K562 treated with DMSO at 1 percent for 48 hours (cell line): ENCODE results near the gene FGF19. TPM values are rescaled to one million over a fixed set of nuclear protein-coding genes. Genes with fewer than 3 reads are reported as not detected.

ENCODE experiments used
- total RNA-seq: library from RNA; unstranded; fragments of 300-600 nt; gene quantifications from 2 replicates; pipeline ENCODE4 v1.2.3, GENCODE V29; 2022; ENCODE audit warnings: low replicate concordance; ENCODE audit errors: extremely low read depth

The FGF19 gene, protein sequence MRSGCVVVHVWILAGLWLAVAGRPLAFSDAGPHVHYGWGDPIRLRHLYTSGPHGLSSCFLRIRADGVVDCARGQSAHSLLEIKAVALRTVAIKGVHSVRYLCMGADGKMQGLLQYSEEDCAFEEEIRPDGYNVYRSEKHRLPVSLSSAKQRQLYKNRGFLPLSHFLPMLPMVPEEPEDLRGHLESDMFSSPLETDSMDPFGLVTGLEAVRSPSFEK
- not detected in 2 replicates for total RNA-seq

DNA sequence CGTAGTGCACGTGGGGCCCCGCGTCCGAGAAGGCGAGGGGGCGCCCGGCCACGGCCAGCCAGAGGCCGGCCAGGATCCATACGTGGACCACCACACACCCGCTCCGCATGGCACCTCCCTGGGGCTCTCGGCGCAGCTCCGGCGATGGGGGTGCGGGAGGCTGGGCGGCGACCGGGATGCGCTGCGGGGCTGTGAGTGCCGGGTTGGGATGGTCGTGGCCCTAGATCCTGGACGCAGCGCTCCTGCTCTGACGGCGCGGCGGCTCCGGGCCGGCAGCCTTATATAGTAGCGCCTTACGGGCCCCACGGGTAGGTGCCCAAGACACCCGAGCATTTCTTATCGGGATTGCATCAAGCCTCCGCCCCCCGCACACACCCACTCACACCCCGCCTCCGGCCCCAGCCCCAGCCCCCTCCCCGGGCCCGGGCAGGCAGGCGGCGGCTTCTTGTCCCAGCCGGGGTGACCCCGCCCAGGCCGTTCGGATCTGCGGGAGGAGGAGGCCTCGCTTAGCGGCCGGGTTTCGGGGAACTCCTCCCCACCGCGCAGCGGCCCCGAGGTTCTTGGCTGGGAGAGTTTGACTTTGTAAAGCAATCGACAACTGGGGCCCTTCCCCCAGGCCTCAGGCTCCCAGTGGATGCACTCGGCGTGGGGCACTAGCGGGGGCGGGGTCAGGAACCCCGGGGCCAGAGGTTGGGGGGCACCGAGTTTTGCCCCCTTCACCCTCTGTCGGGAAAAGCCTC, at the start of gene FGF19:
Gene FGF19 (minus strand): TSS at position 255 of the 740 bp plus-strand sequence. CDS start 146 bp downstream, at position 109.

DNA sequence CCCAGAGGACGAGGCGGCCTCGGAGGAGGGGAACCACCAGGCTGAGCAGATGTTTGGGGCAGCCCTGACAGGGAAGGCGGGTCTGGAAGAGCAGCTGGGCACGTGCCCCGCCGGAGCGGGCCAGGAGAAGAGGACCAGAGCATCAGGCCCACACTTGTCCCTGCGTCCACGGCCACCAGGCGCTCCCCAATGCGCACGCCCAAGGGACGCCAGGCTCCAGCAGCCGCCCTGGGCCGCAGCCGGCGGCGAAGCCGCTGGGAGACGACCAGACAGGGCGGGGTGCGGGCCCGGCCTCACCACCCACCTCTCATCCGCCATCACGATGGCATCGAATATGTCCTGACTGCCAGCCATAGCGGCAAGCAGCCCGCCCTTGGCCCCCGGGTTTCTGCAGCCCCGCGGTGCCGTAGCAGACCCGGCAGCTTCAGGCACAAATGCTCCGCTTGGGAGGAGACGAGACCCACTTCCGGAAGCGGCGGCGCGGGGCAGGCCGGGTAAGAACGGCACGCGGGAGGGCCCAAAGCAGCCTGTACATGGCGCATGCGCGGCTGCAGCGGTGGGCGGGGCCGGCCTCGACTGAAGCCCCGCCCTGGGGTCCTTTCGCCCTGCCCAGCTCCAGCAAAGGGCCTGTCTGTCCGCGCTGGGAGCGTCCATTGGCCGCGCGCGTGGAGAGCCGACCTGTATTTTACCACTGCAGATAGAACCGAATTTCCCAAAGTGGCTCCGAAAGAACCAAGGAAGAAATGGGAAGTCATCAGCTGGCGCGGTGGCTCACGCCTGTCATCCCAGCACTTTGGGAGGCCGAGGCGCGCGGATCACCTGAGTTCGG, 28.7 kb downstream of the FGF19 start, which contains the start of gene LTO1:
Gene LTO1 (minus strand): TSS at position 468 of the 829 bp plus-strand sequence. CDS start 114 bp downstream, at position 354.

Other genes with a start within 250 kb of the FGF19 start
- gene LINC01488, start 222.4 kb downstream of the FGF19 start, total RNA-seq: not detected in 2 replicates
- gene CCND1, start 62.9 kb downstream of the FGF19 start, total RNA-seq: not detected in 2 replicates
- gene LTO1, start 28.7 kb downstream of the FGF19 start, total RNA-seq: not detected in 2 replicates
- not detected in 2 replicates for gene FGF4, start 71.3 kb upstream of the FGF19 start, total RNA-seq
- gene FGF3, start 115.4 kb upstream of the FGF19 start, total RNA-seq: not detected in 2 replicates